Measurements from ENCODE around the gene MRPS2. TPM values are rescaled to one million over a fixed set of nuclear protein-coding genes. Genes with fewer than 3 reads are reported as not detected.

The MRPS2 gene
- total and polyA plus RNA-seq, 5 donors from 2014 or later = 18.1 to 56.7 (median 51.5) TPM

GRCh38 chr9:135516132-135516860 lies 15.8 kb downstream of the MRPS2 start:
- Histone ChIP-seq H3K27me3 (ENCODE audit: control insufficient read depth, insufficient read depth, low read length) (no peaks in the 10 kb centered on the region), H3K27ac (ENCODE audit: insufficient read depth, low read length, poor library complexity, severe bottlenecking) (no peak overlapping the region), H3K4me3 (ENCODE audit: low read depth, low read length) (no peak overlapping the region), H3K36me3 (ENCODE audit: control insufficient read depth, insufficient read depth, low read length) (no peaks in the 10 kb centered on the region), H3K4me1 (ENCODE audit: control insufficient read depth, insufficient read depth, low read length, poor library complexity, severe bottlenecking) (no peaks in the 10 kb centered on the region), H3K9me3 (ENCODE audit: control insufficient read depth in 2 of 2, low read length in 2 of 2) (no peaks in the 10 kb centered on the region)
- Mint-ChIP-seq H3K9me3 (no peaks in the 10 kb centered on the region), H3K27me3 (no peaks in the 10 kb centered on the region), H3K4me3 (no peak overlapping the region), H3K4me1 (peaks cover 0 to 5% (median 1%) of the 10 kb centered on the region in 4 donors), H3K36me3 (no peaks in the 10 kb centered on the region), H3K27ac (no peak overlapping the region)
- no peak for DNase-seq
- no peak for ATAC-seq (ENCODE audit: low read depth in 2 of 2)

GRCh38 chr9:135517407-135517822 lies 16.9 kb downstream of the MRPS2 start:
- no peaks in the 10 kb centered on the region for H3K4me1 ChIP-seq (ENCODE audit: control insufficient read depth, insufficient read depth, low read length, poor library complexity, severe bottlenecking)
- Mint-ChIP-seq H3K27me3 (no peaks in the 10 kb centered on the region), H3K4me1 (peaks cover 0 to 5% (median 1%) of the 10 kb centered on the region in 4 donors), H3K9me3 (no peaks in the 10 kb centered on the region), H3K36me3 (no peaks in the 10 kb centered on the region), H3K27ac (no peak overlapping the region), H3K4me3 (no peak overlapping the region)
- H3K9me3 ChIP-seq (ENCODE audit: control insufficient read depth in 2 of 2, low read length in 2 of 2) = no peaks in the 10 kb centered on the region
- no peaks in the 10 kb centered on the region for H3K27me3 ChIP-seq (ENCODE audit: control insufficient read depth, insufficient read depth, low read length)
- ATAC-seq (ENCODE audit: low read depth in 2 of 2) (no peak), DNase-seq (no peak)
- H3K4me3 ChIP-seq (ENCODE audit: low read depth, low read length) = no peak overlapping the region
- H3K27ac ChIP-seq (ENCODE audit: insufficient read depth, low read length, poor library complexity, severe bottlenecking) = no peak overlapping the region
- H3K36me3 ChIP-seq (ENCODE audit: control insufficient read depth, insufficient read depth, low read length) = no peaks in the 10 kb centered on the region

- Mint-ChIP-seq H3K36me3 (no peaks in the 10 kb centered on the region), H3K27me3 (no peaks in the 10 kb centered on the region), H3K4me3 (no peak overlapping the region), H3K4me1 (peaks cover 0 to 5% (median 1%) of the 10 kb centered on the region in 4 donors), H3K27ac (no peak overlapping the region), H3K9me3 (no peaks in the 10 kb centered on the region)
- Histone ChIP-seq H3K9me3 (ENCODE audit: control insufficient read depth in 2 of 2, low read length in 2 of 2) (no peaks in the 10 kb centered on the region), H3K27me3 (ENCODE audit: control insufficient read depth, insufficient read depth, low read length) (no peaks in the 10 kb centered on the region), H3K4me1 (ENCODE audit: control insufficient read depth, insufficient read depth, low read length, poor library complexity, severe bottlenecking) (no peaks in the 10 kb centered on the region), H3K4me3 (ENCODE audit: low read depth, low read length) (no peak overlapping the region), H3K36me3 (ENCODE audit: control insufficient read depth, insufficient read depth, low read length) (no peaks in the 10 kb centered on the region), H3K27ac (ENCODE audit: insufficient read depth, low read length, poor library complexity, severe bottlenecking) (no peak overlapping the region)
- ATAC-seq (ENCODE audit: low read depth in 2 of 2) = no peak
- DNase-seq = no peak
Observed at GRCh38 chr9:135519179-135519971, 18.9 kb downstream of the MRPS2 start.

GRCh38 chr9:135520916-135521607 lies 20.6 kb downstream of the MRPS2 start, which contains the start of gene LCN1:
Gene LCN1, plus strand, starts transcription at chr9:135521440. Its CDS starts 58 bp downstream, at chr9:135521498.
- Histone ChIP-seq H3K4me1 (ENCODE audit: control insufficient read depth, insufficient read depth, low read length, poor library complexity, severe bottlenecking) (no peaks in the 10 kb centered on the region), H3K4me3 (ENCODE audit: low read depth, low read length) (no peak within 1 kb of the TSS), H3K9me3 (ENCODE audit: control insufficient read depth in 2 of 2, low read length in 2 of 2) (no peaks in the 10 kb centered on the region), H3K36me3 (ENCODE audit: control insufficient read depth, insufficient read depth, low read length) (no peaks in the 10 kb centered on the region), H3K27ac (ENCODE audit: insufficient read depth, low read length, poor library complexity, severe bottlenecking) (no peak within 1 kb of the TSS), H3K27me3 (ENCODE audit: control insufficient read depth, insufficient read depth, low read length) (no peaks in the 10 kb centered on the region)
- no peak within 1 kb of the TSS for H3K27ac Mint-ChIP-seq
- peaks cover 0 to 5% (median 1%) of the 10 kb centered on the region in 4 donors for H3K4me1 Mint-ChIP-seq
- H3K4me3 Mint-ChIP-seq = no peak within 1 kb of the TSS
- no peaks in the 10 kb centered on the region for H3K27me3 Mint-ChIP-seq
- no peaks in the 10 kb centered on the region for H3K9me3 Mint-ChIP-seq
- DNase-seq (no peak), ATAC-seq (ENCODE audit: low read depth in 2 of 2) (no peak)
- H3K36me3 Mint-ChIP-seq = no peaks in the 10 kb centered on the region

- peaks cover 0 to 5% (median 0%) of the 10 kb centered on the region in 4 donors for H3K4me1 Mint-ChIP-seq
- no peaks in the 10 kb centered on the region for H3K4me1 ChIP-seq (ENCODE audit: control insufficient read depth, insufficient read depth, low read length, poor library complexity, severe bottlenecking)
- no peak for ATAC-seq (ENCODE audit: low read depth in 2 of 2)
Observed at GRCh38 chr9:135521608-135522095, 21.2 kb downstream of the MRPS2 start.

GRCh38 chr9:135522137-135522877 lies 21.8 kb downstream of the MRPS2 start:
- no peak for DNase-seq
- no peak overlapping the region for H3K4me3 Mint-ChIP-seq
- ATAC-seq (ENCODE audit: low read depth in 2 of 2) = no peak

More at GRCh38 chr9:135521608-135522095, 21.2 kb downstream of the MRPS2 start:
- Histone ChIP-seq H3K27me3 (ENCODE audit: control insufficient read depth, insufficient read depth, low read length) (no peaks in the 10 kb centered on the region), H3K36me3 (ENCODE audit: control insufficient read depth, insufficient read depth, low read length) (no peaks in the 10 kb centered on the region), H3K9me3 (ENCODE audit: control insufficient read depth in 2 of 2, low read length in 2 of 2) (no peaks in the 10 kb centered on the region), H3K4me3 (ENCODE audit: low read depth, low read length) (no peak overlapping the region), H3K27ac (ENCODE audit: insufficient read depth, low read length, poor library complexity, severe bottlenecking) (no peak overlapping the region)
- Mint-ChIP-seq H3K9me3 (no peaks in the 10 kb centered on the region), H3K27me3 (no peaks in the 10 kb centered on the region), H3K4me3 (no peak overlapping the region), H3K27ac (no peak overlapping the region), H3K36me3 (no peaks in the 10 kb centered on the region)
- no peak for DNase-seq

GRCh38 chr9:135522931-135523330 lies 22.4 kb downstream of the MRPS2 start:
- H3K27me3 ChIP-seq (ENCODE audit: control insufficient read depth, insufficient read depth, low read length) = no peaks in the 10 kb centered on the region
- Mint-ChIP-seq H3K27ac (no peak overlapping the region), H3K36me3 (no peaks in the 10 kb centered on the region), H3K27me3 (no peaks in the 10 kb centered on the region), H3K9me3 (no peaks in the 10 kb centered on the region), H3K4me3 (no peak overlapping the region), H3K4me1 (peaks cover 0 to 5% (median 0%) of the 10 kb centered on the region in 4 donors)
- no peak overlapping the region for H3K4me3 ChIP-seq (ENCODE audit: low read depth, low read length)
- H3K36me3 ChIP-seq (ENCODE audit: control insufficient read depth, insufficient read depth, low read length) = no peaks in the 10 kb centered on the region
- no peak overlapping the region for H3K27ac ChIP-seq (ENCODE audit: insufficient read depth, low read length, poor library complexity, severe bottlenecking)
- no peak for DNase-seq
- no peaks in the 10 kb centered on the region for H3K4me1 ChIP-seq (ENCODE audit: control insufficient read depth, insufficient read depth, low read length, poor library complexity, severe bottlenecking)
- ATAC-seq (ENCODE audit: low read depth in 2 of 2) = no peak
- no peaks in the 10 kb centered on the region for H3K9me3 ChIP-seq (ENCODE audit: control insufficient read depth in 2 of 2, low read length in 2 of 2)

More at GRCh38 chr9:135522137-135522877, 21.8 kb downstream of the MRPS2 start:
- H3K36me3 ChIP-seq (ENCODE audit: control insufficient read depth, insufficient read depth, low read length) = no peaks in the 10 kb centered on the region
- Mint-ChIP-seq H3K9me3 (no peaks in the 10 kb centered on the region), H3K4me1 (peaks cover 0 to 5% (median 0%) of the 10 kb centered on the region in 4 donors), H3K36me3 (no peaks in the 10 kb centered on the region), H3K27ac (no peak overlapping the region), H3K27me3 (no peaks in the 10 kb centered on the region)
- H3K4me3 ChIP-seq (ENCODE audit: low read depth, low read length) = no peak overlapping the region
- no peaks in the 10 kb centered on the region for H3K9me3 ChIP-seq (ENCODE audit: control insufficient read depth in 2 of 2, low read length in 2 of 2)
- no peaks in the 10 kb centered on the region for H3K4me1 ChIP-seq (ENCODE audit: control insufficient read depth, insufficient read depth, low read length, poor library complexity, severe bottlenecking)
- no peak overlapping the region for H3K27ac ChIP-seq (ENCODE audit: insufficient read depth, low read length, poor library complexity, severe bottlenecking)
- no peaks in the 10 kb centered on the region for H3K27me3 ChIP-seq (ENCODE audit: control insufficient read depth, insufficient read depth, low read length)

Measured in CD4-positive, CD25-positive, alpha-beta regulatory T cell (primary cell).